GM20000 (cell line): ENCODE data around the gene INIP.
"Not testable (repeated sequence)": the region's sequence is repeated elsewhere in the genome, so short reads cannot be mapped to it uniquely, and the experiment has no call there.

Experiments
- DNase-seq: peaks from one replicate; pipeline ENCODE4 v3.0.0; 2012; ENCODE audit warnings: low spot score
- TF ChIP-seq, protein P1 (sequence below): IDR thresholded peaks from 2 replicates; pipeline ENCODE4 v1.5.1; 2012; ENCODE audit warnings: mild to moderate bottlenecking, control low read depth; ENCODE audit errors: extremely low read depth, missing control alignments

Gene INIP

GRCh38 chr9:112731971-112732370, 14.1 kb upstream of the INIP start:
- TF ChIP-seq, protein P1, sequence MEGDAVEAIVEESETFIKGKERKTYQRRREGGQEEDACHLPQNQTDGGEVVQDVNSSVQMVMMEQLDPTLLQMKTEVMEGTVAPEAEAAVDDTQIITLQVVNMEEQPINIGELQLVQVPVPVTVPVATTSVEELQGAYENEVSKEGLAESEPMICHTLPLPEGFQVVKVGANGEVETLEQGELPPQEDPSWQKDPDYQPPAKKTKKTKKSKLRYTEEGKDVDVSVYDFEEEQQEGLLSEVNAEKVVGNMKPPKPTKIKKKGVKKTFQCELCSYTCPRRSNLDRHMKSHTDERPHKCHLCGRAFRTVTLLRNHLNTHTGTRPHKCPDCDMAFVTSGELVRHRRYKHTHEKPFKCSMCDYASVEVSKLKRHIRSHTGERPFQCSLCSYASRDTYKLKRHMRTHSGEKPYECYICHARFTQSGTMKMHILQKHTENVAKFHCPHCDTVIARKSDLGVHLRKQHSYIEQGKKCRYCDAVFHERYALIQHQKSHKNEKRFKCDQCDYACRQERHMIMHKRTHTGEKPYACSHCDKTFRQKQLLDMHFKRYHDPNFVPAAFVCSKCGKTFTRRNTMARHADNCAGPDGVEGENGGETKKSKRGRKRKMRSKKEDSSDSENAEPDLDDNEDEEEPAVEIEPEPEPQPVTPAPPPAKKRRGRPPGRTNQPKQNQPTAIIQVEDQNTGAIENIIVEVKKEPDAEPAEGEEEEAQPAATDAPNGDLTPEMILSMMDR, result no peak
- no peak for DNase-seq

- no peak for DNase-seq
- TF ChIP-seq, protein P1, result no peak
Measured at GRCh38 chr9:112728401-112728800, 10.5 kb upstream of the INIP start.

DNA sequence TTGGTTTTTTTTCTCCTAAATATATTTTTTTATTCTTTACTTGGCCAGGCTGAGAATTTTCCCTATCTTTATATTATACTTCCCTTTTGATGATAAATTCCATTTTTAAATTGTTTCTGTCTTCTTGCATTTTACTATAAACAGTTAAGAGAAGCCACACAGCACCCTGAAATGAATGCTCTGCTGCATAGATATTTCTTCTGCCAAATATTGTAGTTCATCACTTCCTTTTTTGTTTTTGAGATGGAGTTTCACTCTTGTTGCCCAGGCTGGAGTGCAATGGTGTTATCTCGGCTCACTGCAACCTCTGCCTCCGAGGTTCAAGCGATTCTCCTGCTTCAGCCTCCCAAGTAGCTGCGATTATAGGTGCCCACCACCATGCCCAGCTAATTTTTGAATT, 8.5 kb upstream of the INIP start:
- DNase-seq, result no peak
- TF ChIP-seq, protein P1, result no peak

DNA sequence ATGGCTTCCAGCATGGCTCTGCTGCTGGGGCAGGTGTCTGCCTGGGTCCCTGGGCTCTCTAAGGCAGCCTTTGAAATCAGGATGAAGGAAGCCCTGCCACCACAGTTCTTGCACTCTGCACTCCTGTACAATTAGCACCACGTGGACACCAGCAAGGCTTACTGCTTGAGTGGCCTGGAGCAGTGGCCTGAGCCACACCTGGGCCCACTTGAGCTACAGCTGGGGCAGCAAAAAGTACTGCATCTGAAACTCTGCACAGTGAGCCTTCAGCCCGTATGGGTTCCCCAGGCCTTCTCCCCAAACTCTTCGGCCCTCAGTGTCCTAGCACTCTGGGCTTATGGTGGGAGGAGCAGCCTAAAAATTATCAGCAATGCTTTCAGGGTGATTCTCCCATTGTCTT, 8.0 kb upstream of the INIP start:
- DNase-seq, result no peak
- TF ChIP-seq, protein P1, result no peak

- not testable (repeated sequence) for DNase-seq
Measured at GRCh38 chr9:112722749-112723148, 4.8 kb upstream of the INIP start.

GRCh38 chr9:112720113-112720780, 2.3 kb upstream of the INIP start:
- no peak for DNase-seq
- TF ChIP-seq, protein P1, result no peak

- no peak for DNase-seq
- TF ChIP-seq, protein P1, result no peak
Measured at GRCh38 chr9:112719696-112720095, 1.8 kb upstream of the INIP start.

DNA sequence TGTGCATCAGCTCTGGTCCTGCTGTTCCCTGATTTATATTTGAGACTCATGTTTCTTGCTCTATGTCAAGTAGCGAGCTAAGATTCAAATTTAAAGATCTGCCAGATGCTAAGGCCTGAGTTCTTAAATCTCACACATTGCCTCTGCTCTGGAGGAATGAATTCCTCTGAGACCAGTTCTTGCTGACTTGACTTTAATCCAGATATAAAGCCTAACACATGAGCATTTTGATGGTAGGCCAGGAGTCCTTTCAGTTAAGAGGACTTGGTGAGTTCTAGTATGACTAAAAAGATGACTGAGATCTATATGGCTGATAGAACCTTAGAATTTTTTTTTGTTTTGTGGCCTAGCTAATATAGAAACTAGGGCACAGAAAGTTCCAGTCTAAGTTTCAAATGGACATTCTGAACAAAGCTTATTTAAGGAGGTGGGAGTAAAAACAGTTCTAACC, 1.3 kb upstream of the INIP start:
- TF ChIP-seq, protein P1, result no peak
- peak; percentile 28 for DNase-seq
